Gastroesophageal sphincter (tissue), 2 donors: ENCODE measurements around the gene SEPTIN14.
"Not testable (repeated sequence)": the region's sequence is repeated elsewhere in the genome, so short reads cannot be mapped to it uniquely, and the experiment has no call there.

Experiments used
- POLR2A ChIP-seq, 2 donors: fragments of 450-650 bp; IDR thresholded peaks; one replicate each; pipeline ENCODE4 v1.6.1; 2017; ENCODE audit warnings: antibody characterized with exemption in 2 of 2, mild to moderate bottlenecking in 2 of 2, moderate library complexity in 1 of 2
- POLR2AphosphoS5 ChIP-seq: sonication (generic); formaldehyde crosslinking; IDR thresholded peaks from one replicate; pipeline ENCODE4 v1.6.1; 2017; ENCODE audit warnings: antibody characterized with exemption

- TF ChIP-seq POLR2A (IDR thresholded peaks at IDR 0.05); POLR2AphosphoS5: not testable (repeated sequence)
Measured at GRCh38 chr7:55862652-55863051, at the start of gene SEPTIN14.
